GM18520 (cell line): ENCODE data around the gene GCSH.

Experiments
- ATAC-seq: cut with Tn5 transposase; IDR thresholded peaks from one replicate; pipeline ENCODE4 v1.9.1; 2021; ENCODE audit not compliant: unreplicated experiment

Gene GCSH

GRCh38 chr16:81060576-81061306 lies 35.5 kb downstream of the GCSH start:
- no peak for ATAC-seq

- ATAC-seq, result no peak
Measured at GRCh38 chr16:81053761-81054160, 42.4 kb downstream of the GCSH start.

DNA sequence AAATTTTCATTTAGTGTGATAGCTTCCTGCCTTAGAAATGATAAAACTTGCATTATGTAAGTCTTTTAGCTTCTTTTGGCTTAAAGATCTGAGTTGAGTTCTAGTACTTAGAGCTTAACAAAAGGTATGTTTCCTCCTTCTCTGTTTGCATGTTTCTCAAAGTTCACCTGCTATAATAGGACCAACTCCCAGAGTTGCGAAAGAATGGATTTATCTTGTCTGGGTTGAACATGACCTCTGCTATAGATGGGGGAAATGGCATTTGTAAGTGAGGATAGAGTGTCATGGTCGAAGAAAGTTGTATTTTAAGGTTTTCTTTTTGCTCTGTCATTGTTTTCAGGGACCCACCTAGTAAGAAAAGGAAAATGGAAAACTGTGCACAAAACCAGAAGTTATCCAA lies 53.4 kb downstream of the GCSH start:
- no peak for ATAC-seq

DNA sequence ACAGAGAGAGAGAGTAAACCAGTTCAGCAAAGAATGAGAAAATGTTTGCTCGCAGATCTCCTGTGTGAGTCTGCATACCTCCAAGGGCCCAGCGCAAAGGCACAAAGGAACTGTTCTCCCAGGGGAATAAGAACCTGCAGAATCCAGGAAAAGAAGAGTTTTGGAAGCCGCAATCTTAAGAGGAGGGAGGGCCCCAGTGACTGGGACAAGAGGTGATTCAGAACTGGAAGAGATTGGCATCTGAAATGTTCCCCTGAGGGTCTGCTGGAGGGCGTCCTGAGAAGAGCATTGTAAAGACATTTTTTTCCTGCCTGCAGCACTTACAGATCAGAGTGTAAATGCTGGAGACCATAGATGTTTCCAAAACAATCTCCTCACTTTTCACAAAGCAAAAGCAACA lies 54.5 kb downstream of the GCSH start:
- ATAC-seq, result no peak

DNA sequence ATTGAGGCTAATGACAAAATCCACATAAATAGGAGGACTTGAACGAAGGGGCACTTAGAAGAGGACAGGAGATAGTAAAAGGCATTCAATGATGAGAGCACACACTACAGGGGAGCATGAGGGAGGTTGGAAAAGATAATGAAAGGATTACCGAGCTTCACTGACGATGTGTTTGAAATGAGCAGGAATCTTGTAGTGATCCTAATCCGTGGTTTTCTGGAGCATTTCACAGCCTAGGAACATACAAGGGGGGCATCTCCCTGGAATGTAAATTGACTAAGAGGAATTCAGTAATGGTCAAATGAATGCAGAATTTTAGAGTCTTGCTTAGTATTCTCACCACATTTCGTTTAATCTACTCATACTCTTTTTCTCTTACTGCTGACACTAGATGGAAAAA lies 55.4 kb downstream of the GCSH start:
- no peak for ATAC-seq

DNA sequence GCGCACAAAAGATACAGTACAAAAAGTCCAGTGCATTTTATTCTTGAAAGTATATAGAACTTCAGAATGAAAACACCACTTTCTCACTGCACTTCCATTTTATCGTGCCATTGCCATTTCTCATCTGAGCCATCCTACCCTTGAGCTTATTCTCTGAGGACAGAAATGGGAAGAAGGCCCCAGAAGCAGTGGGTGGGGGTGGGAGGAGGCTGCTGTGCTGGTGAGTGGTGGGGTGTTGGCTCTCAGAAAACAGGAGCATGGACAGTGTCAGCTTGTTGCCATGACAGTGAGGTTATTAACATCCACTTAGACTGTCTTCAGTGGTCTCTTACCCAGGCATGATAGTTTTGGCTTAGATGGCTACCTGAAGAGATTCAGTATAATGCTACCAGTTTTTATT lies 56.1 kb downstream of the GCSH start:
- ATAC-seq, result no peak

- ATAC-seq, result no peak
Measured at GRCh38 chr16:81036751-81037350, 59.3 kb downstream of the GCSH start.

GRCh38 chr16:81035975-81036750 lies 60.0 kb downstream of the GCSH start:
- ATAC-seq, result peak; percentile 40

DNA sequence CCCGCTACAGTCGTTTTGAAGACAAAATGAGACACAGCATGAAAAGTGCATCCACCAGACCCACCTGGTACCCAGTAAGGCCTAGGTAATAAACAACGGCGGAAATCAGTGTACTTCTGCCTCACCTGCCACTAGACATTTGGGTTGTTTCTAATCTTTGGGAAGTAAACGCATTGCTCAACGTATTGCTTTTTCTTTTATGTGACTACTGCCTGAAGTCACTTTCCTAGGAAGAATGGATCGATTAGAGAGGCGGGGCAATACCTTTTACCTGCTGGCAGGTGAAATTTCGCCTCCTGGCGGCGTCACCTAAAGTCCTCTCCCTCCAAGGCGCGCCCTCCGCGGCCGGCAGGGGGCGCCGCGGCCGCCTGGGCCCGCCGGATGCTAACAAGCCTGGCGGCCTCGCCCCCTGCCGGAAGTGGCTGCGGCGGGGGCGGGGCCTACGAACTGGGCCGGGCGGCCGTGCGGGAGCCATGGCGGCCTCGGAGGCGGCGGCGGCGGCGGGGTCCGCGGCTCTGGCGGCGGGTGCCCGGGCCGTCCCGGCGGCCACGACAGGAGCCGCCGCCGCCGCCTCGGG lies 60.7 kb downstream of the GCSH start, which contains the start of gene ATMIN:
TSS of gene ATMIN (plus strand) at position 445 of the 577 bp plus-strand sequence. CDS start at position 474, 29 bp downstream.
- peak; percentile 85 for ATAC-seq
